PFSK-1 (cell line): Measurements from ENCODE around the gene WDR82.

Experiments
- FOXP2 ChIP-seq: optimal IDR thresholded peaks from 2 replicates; pipeline ENCODE3; 2011; ENCODE audit warnings: borderline replicate concordance, control low read depth, inconsistent platforms; ENCODE audit not compliant: insufficient read depth; ENCODE audit errors: extremely low read length, extremely low read depth
- POLR2AphosphoS5 ChIP-seq: IDR thresholded peaks from 2 replicates; pipeline ENCODE4 v1.6.1; 2012; ENCODE audit warnings: low read depth, mild to moderate bottlenecking, control low read depth, low read length, moderate library complexity
- REST ChIP-seq, 2 experiments: IDR thresholded peaks; 2 replicates each; pipeline versions ENCODE4 v1.6.1 to v1.8.0; 2011 to 2012; ENCODE audit warnings: low read depth in 2 of 2, low read length in 2 of 2, control low read depth in 1 of 2, inconsistent platforms in 1 of 2, mild to moderate bottlenecking in 1 of 2, moderate library complexity in 1 of 2; ENCODE audit not compliant: insufficient read depth in 1 of 2
- TAF1 ChIP-seq: IDR thresholded peaks from 2 replicates; pipeline ENCODE4 v1.6.1; 2012; ENCODE audit warnings: low read length, control low read depth, borderline replicate concordance; ENCODE audit not compliant: insufficient read depth

- TF ChIP-seq POLR2AphosphoS5 (no peak), REST (IDR thresholded peaks at IDR 0.05; ENCODE audit: insufficient read depth in 1 of 2, low read depth in 2 of 2, low read length in 2 of 2) (no peak), TAF1 (no peak), FOXP2 (no peak)
Measured at GRCh38 chr3:52302426-52303145, 24.1 kb upstream of the WDR82 start.
